ENCODE data around the gene KRTAP19-6. TPM values are rescaled to one million over a fixed set of nuclear protein-coding genes. Genes with fewer than 3 reads are reported as not detected.
A peak's percentile ranks its signal among the peaks of the same experiment; 100 is the strongest.

The KRTAP19-6 gene
- total and polyA plus RNA-seq, 5 donors from 2014 or later = not detected

GRCh38 chr21:30502041-30502440, 39.6 kb downstream of the KRTAP19-6 start, which contains the start of gene KRTAP19-5:
KRTAP19-5 (minus strand) TSS chr21:30502141; CDS start chr21:30502090, 51 bp downstream.
- no peak for ATAC-seq (ENCODE audit: low read depth in 2 of 2)
- H3K9me3 ChIP-seq (ENCODE audit: control insufficient read depth in 2 of 2, low read length in 2 of 2) = no peaks in the 10 kb centered on the region
- no peak within 1 kb of the TSS for H3K4me3 ChIP-seq (ENCODE audit: low read depth, low read length)
- no peaks in the 10 kb centered on the region for H3K4me1 Mint-ChIP-seq
- no peaks in the 10 kb centered on the region for H3K27me3 ChIP-seq (ENCODE audit: control insufficient read depth, insufficient read depth, low read length)
- no peak within 1 kb of the TSS for H3K27ac ChIP-seq (ENCODE audit: insufficient read depth, low read length, poor library complexity, severe bottlenecking)
- H3K27ac Mint-ChIP-seq = peak within 1 kb of the TSS in 1 of 3 donors; percentile 27
- no peaks in the 10 kb centered on the region for H3K36me3 Mint-ChIP-seq
- DNase-seq = no peak
- no peak within 1 kb of the TSS for H3K4me3 Mint-ChIP-seq
- H3K9me3 Mint-ChIP-seq = peaks cover 0 to 5% (median 0%) of the 10 kb centered on the region in 7 donors
- no peaks in the 10 kb centered on the region for H3K4me1 ChIP-seq (ENCODE audit: control insufficient read depth, insufficient read depth, low read length, poor library complexity, severe bottlenecking)
- no peaks in the 10 kb centered on the region for H3K36me3 ChIP-seq (ENCODE audit: control insufficient read depth, insufficient read depth, low read length)
- H3K27me3 Mint-ChIP-seq = no peaks in the 10 kb centered on the region

- H3K4me3 ChIP-seq (ENCODE audit: low read depth, low read length) = no peak within 1 kb of the TSS
- Mint-ChIP-seq H3K36me3 (no peaks in the 10 kb centered on the region), H3K4me1 (no peaks in the 10 kb centered on the region), H3K27ac (no peak within 1 kb of the TSS), H3K4me3 (peak within 1 kb of the TSS in 1 of 4 donors; percentile 5), H3K27me3 (no peaks in the 10 kb centered on the region), H3K9me3 (peaks cover 0 to 3% (median 0%) of the 10 kb centered on the region in 7 donors)
- no peaks in the 10 kb centered on the region for H3K9me3 ChIP-seq (ENCODE audit: control insufficient read depth in 2 of 2, low read length in 2 of 2)
- no peaks in the 10 kb centered on the region for H3K4me1 ChIP-seq (ENCODE audit: control insufficient read depth, insufficient read depth, low read length, poor library complexity, severe bottlenecking)
- ATAC-seq (ENCODE audit: low read depth in 2 of 2) (no peak), DNase-seq (no peak)
- no peaks in the 10 kb centered on the region for H3K36me3 ChIP-seq (ENCODE audit: control insufficient read depth, insufficient read depth, low read length)
- no peak within 1 kb of the TSS for H3K27ac ChIP-seq (ENCODE audit: insufficient read depth, low read length, poor library complexity, severe bottlenecking)
- H3K27me3 ChIP-seq (ENCODE audit: control insufficient read depth, insufficient read depth, low read length) = no peaks in the 10 kb centered on the region
Observed at GRCh38 chr21:30497065-30497464, 44.6 kb downstream of the KRTAP19-6 start, which contains the start of gene KRTAP19-4. KRTAP19-4 (minus strand) TSS chr21:30497165; CDS start chr21:30497110, 55 bp downstream.

- no peak for ATAC-seq (ENCODE audit: low read depth in 2 of 2)
- H3K4me3 ChIP-seq (ENCODE audit: low read depth, low read length) = no peak within 1 kb of the TSS
- H3K9me3 ChIP-seq (ENCODE audit: control insufficient read depth in 2 of 2, low read length in 2 of 2) = no peaks in the 10 kb centered on the region
- Mint-ChIP-seq H3K36me3 (no peaks in the 10 kb centered on the region), H3K9me3 (peaks cover 0 to 8% (median 0%) of the 10 kb centered on the region in 7 donors), H3K27me3 (no peaks in the 10 kb centered on the region), H3K27ac (no peak within 1 kb of the TSS), H3K4me3 (no peak within 1 kb of the TSS), H3K4me1 (no peaks in the 10 kb centered on the region)
- no peak for DNase-seq
- H3K4me1 ChIP-seq (ENCODE audit: control insufficient read depth, insufficient read depth, low read length, poor library complexity, severe bottlenecking) = no peaks in the 10 kb centered on the region
- H3K27ac ChIP-seq (ENCODE audit: insufficient read depth, low read length, poor library complexity, severe bottlenecking) = no peak within 1 kb of the TSS
- H3K36me3 ChIP-seq (ENCODE audit: control insufficient read depth, insufficient read depth, low read length) = no peaks in the 10 kb centered on the region
- no peaks in the 10 kb centered on the region for H3K27me3 ChIP-seq (ENCODE audit: control insufficient read depth, insufficient read depth, low read length)
Observed at GRCh38 chr21:30491963-30492428, 49.7 kb downstream of the KRTAP19-6 start, which contains the start of gene KRTAP19-3. KRTAP19-3 (minus strand) TSS chr21:30492013; CDS start chr21:30491957, 56 bp downstream.

Other genes starting within 250 kb of the KRTAP19-6 start
- not detected for gene KRTAP26-1, start 221.5 kb downstream of the KRTAP19-6 start, total RNA-seq
- gene KRTAP26-1, start 221.5 kb downstream of the KRTAP19-6 start, polyA plus RNA-seq = not detected
- gene KRTAP27-1, start 204.2 kb downstream of the KRTAP19-6 start, total RNA-seq = not detected
- gene KRTAP27-1, start 204.2 kb downstream of the KRTAP19-6 start, polyA plus RNA-seq = not detected
- gene KRTAP23-1, start 193.3 kb downstream of the KRTAP19-6 start, total RNA-seq = not detected
- not detected for gene KRTAP23-1, start 193.3 kb downstream of the KRTAP19-6 start, polyA plus RNA-seq
- not detected for gene KRTAP13-2, start 169.6 kb downstream of the KRTAP19-6 start, total RNA-seq
- not detected for gene KRTAP13-2, start 169.6 kb downstream of the KRTAP19-6 start, polyA plus RNA-seq
- gene KRTAP13-1, start 145.8 kb downstream of the KRTAP19-6 start, total RNA-seq = not detected
- gene KRTAP13-1, start 145.8 kb downstream of the KRTAP19-6 start, polyA plus RNA-seq = not detected
- not detected for gene KRTAP13-3, start 115.9 kb downstream of the KRTAP19-6 start, total RNA-seq
- not detected for gene KRTAP13-3, start 115.9 kb downstream of the KRTAP19-6 start, polyA plus RNA-seq
- gene KRTAP13-4, start 111.6 kb downstream of the KRTAP19-6 start, total RNA-seq = not detected
- not detected for gene KRTAP13-4, start 111.6 kb downstream of the KRTAP19-6 start, polyA plus RNA-seq
- gene KRTAP15-1, start 101.6 kb downstream of the KRTAP19-6 start, total RNA-seq = not detected
- gene KRTAP15-1, start 101.6 kb downstream of the KRTAP19-6 start, polyA plus RNA-seq = not detected
- gene KRTAP19-1, start 61.5 kb downstream of the KRTAP19-6 start, total RNA-seq = not detected
- not detected for gene KRTAP19-1, start 61.5 kb downstream of the KRTAP19-6 start, polyA plus RNA-seq
- not detected for gene KRTAP19-2, start 54.4 kb downstream of the KRTAP19-6 start, total RNA-seq
- gene KRTAP19-2, start 54.4 kb downstream of the KRTAP19-6 start, polyA plus RNA-seq = not detected
- not detected for gene KRTAP19-3, start 49.9 kb downstream of the KRTAP19-6 start, total RNA-seq
- gene KRTAP19-3, start 49.9 kb downstream of the KRTAP19-6 start, polyA plus RNA-seq = not detected
- not detected for gene KRTAP19-4, start 44.7 kb downstream of the KRTAP19-6 start, total RNA-seq
- not detected for gene KRTAP19-4, start 44.7 kb downstream of the KRTAP19-6 start, polyA plus RNA-seq
- not detected for gene KRTAP19-5, start 39.7 kb downstream of the KRTAP19-6 start, total RNA-seq
- gene KRTAP19-5, start 39.7 kb downstream of the KRTAP19-6 start, polyA plus RNA-seq = not detected
- not detected for gene KRTAP19-7, start 19.4 kb upstream of the KRTAP19-6 start, total RNA-seq
- gene KRTAP19-7, start 19.4 kb upstream of the KRTAP19-6 start, polyA plus RNA-seq = not detected
- gene KRTAP22-2, start 48.5 kb upstream of the KRTAP19-6 start, total RNA-seq = not detected
- not detected for gene KRTAP22-2, start 48.5 kb upstream of the KRTAP19-6 start, polyA plus RNA-seq
- gene KRTAP6-3, start 50.6 kb upstream of the KRTAP19-6 start, total RNA-seq = not detected
- gene KRTAP6-3, start 50.6 kb upstream of the KRTAP19-6 start, polyA plus RNA-seq = not detected
- gene KRTAP6-2, start 57.0 kb upstream of the KRTAP19-6 start, total RNA-seq = not detected
- gene KRTAP6-2, start 57.0 kb upstream of the KRTAP19-6 start, polyA plus RNA-seq = not detected
- not detected for gene KRTAP22-1, start 59.2 kb upstream of the KRTAP19-6 start, total RNA-seq
- gene KRTAP22-1, start 59.2 kb upstream of the KRTAP19-6 start, polyA plus RNA-seq = not detected
- not detected for gene KRTAP6-1, start 72.1 kb upstream of the KRTAP19-6 start, total RNA-seq
- gene KRTAP6-1, start 72.1 kb upstream of the KRTAP19-6 start, polyA plus RNA-seq = not detected
- gene KRTAP20-1, start 74.6 kb upstream of the KRTAP19-6 start, total RNA-seq = not detected
- gene KRTAP20-1, start 74.6 kb upstream of the KRTAP19-6 start, polyA plus RNA-seq = not detected
- not detected for gene KRTAP20-4, start 78.8 kb upstream of the KRTAP19-6 start, total RNA-seq
- gene KRTAP20-4, start 78.8 kb upstream of the KRTAP19-6 start, polyA plus RNA-seq = not detected
- not detected for gene KRTAP20-2, start 93.3 kb upstream of the KRTAP19-6 start, total RNA-seq
- gene KRTAP20-2, start 93.3 kb upstream of the KRTAP19-6 start, polyA plus RNA-seq = not detected
- not detected for gene KRTAP20-3, start 101.0 kb upstream of the KRTAP19-6 start, total RNA-seq
- gene KRTAP20-3, start 101.0 kb upstream of the KRTAP19-6 start, polyA plus RNA-seq = not detected
- gene KRTAP21-3, start 176.9 kb upstream of the KRTAP19-6 start, total RNA-seq = not detected
- gene KRTAP21-3, start 176.9 kb upstream of the KRTAP19-6 start, polyA plus RNA-seq = not detected
- gene KRTAP21-2, start 205.4 kb upstream of the KRTAP19-6 start, total RNA-seq = not detected
- not detected for gene KRTAP21-2, start 205.4 kb upstream of the KRTAP19-6 start, polyA plus RNA-seq
- gene KRTAP21-1, start 213.6 kb upstream of the KRTAP19-6 start, total RNA-seq = not detected
- gene KRTAP21-1, start 213.6 kb upstream of the KRTAP19-6 start, polyA plus RNA-seq = not detected